Fibroblast of the aortic adventitia (primary cell): ENCODE measurements around the gene ATP5F1B. TPM values are rescaled to one million over a fixed set of nuclear protein-coding genes. Genes with fewer than 3 reads are reported as not detected.

Experiments
- DNase-seq: peaks from one replicate; pipeline ENCODE4 v3.0.0-alpha.2; 2010; ENCODE audit warnings: low read depth
- H3K4me3 ChIP-seq: 2 replicates; pipeline ENCODE4 v1.5.1; 2011; ENCODE audit warnings: low read depth, mild to moderate bottlenecking, control low read depth, low read length, moderate library complexity
- total RNA-seq: library from RNA; depleted of rRNA; stranded (reverse); fragments of >200 nt; gene quantifications from 2 replicates; pipeline ENCODE4 v1.2.3, GENCODE V29; 2012; ENCODE audit warnings: low replicate concordance
- TF ChIP-seq, protein P1 (sequence below): IDR thresholded peaks from 2 replicates; pipeline ENCODE4 v1.5.1; 2011; ENCODE audit warnings: mild to moderate bottlenecking, low read length, control low read depth, inconsistent platforms; ENCODE audit not compliant: insufficient read depth

The ATP5F1B gene
- total RNA-seq, 1 donor = 385 TPM

DNA sequence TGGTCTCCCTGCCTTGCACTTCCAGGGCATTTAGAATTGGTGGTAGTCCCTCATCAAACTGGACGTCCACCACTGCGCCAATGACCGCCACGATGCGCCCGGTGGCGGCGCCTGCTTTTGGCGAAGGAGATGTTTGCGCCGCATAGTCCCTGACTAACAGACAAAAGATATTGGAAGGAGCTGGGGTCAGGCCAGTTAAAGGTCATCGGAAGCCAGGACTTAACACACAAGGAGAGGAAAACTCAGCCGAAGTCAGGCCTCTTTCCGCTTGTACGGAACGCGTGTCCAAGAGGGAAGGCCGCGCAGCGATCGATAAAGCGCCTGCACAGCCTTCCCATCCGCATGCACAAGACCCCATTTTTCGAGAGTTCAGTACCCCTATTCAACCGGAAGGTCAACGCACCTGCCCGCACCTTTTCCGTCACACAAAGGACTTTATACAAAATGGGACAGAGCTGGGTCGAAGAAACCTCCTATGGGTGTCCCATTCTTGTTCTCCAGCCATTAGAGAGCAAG is 525 bp downstream of the ATP5F1B start:
- TF ChIP-seq, protein P1, sequence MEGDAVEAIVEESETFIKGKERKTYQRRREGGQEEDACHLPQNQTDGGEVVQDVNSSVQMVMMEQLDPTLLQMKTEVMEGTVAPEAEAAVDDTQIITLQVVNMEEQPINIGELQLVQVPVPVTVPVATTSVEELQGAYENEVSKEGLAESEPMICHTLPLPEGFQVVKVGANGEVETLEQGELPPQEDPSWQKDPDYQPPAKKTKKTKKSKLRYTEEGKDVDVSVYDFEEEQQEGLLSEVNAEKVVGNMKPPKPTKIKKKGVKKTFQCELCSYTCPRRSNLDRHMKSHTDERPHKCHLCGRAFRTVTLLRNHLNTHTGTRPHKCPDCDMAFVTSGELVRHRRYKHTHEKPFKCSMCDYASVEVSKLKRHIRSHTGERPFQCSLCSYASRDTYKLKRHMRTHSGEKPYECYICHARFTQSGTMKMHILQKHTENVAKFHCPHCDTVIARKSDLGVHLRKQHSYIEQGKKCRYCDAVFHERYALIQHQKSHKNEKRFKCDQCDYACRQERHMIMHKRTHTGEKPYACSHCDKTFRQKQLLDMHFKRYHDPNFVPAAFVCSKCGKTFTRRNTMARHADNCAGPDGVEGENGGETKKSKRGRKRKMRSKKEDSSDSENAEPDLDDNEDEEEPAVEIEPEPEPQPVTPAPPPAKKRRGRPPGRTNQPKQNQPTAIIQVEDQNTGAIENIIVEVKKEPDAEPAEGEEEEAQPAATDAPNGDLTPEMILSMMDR = no peak
- H3K4me3 ChIP-seq = peak overlapping the region; percentile 99
- DNase-seq = no peak

DNA sequence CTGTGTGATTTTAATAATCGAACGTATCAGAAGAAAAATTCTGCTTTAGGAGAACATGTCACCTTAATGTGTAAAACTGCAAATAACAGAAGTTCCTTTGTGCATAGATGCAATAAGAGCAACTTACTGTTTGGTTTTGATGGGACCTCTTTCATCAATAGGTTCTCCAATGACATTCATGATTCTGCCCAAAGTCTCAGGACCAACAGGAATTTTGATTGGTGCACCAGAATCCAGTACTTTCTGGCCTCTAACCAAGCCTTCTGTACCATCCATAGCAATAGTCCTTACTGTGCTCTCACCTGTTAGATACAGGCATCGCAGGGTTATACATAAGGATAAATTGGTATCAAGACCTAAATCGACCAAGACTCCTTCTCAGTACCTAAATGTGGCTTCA is 1.1 kb downstream of the ATP5F1B start:
- peak; percentile 34 for DNase-seq
- H3K4me3 ChIP-seq = peak overlapping the region; percentile 99
- TF ChIP-seq, protein P1 = no peak

DNA sequence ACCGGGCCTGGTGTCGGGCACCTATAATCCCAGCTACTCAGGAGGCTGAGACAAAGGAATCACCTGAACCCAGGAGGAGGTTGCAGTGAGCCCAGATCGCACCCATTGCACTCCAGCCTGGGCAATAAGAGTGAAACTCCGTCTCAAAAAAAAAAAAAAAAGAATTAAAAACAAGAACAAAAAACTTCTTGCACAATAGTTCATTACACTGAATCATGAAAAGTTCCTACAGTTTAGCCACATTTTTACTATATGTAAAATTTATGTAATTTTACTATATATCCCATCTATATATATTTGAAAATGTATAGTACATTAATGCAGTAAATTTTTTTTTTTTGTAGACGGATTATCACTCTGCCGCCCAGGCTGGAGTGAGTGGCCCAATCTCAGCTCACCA is 4.6 kb downstream of the ATP5F1B start:
- no peak overlapping the region for H3K4me3 ChIP-seq
- no peak for DNase-seq
- TF ChIP-seq, protein P1 = no peak

DNA sequence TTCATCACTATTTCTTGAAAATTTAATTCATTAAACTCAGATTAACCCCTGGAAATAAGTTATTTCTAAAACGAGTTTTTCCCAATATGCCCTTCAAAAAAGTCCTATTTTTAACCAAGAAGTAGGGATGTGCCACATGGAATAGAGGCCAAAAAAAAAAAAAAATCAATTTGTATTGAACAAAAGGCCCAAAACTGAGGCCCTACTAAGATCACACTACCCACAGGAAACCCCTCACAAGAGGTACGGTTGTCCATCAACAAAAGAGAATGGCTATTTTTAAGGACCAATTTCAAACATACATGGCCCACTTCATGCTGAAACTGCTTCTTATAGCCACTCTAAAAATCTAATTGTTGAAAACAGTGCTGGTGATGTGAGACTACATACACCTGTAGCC is 8.2 kb downstream of the ATP5F1B start:
- no peak for DNase-seq
- TF ChIP-seq, protein P1 = no peak
- no peak overlapping the region for H3K4me3 ChIP-seq

DNA sequence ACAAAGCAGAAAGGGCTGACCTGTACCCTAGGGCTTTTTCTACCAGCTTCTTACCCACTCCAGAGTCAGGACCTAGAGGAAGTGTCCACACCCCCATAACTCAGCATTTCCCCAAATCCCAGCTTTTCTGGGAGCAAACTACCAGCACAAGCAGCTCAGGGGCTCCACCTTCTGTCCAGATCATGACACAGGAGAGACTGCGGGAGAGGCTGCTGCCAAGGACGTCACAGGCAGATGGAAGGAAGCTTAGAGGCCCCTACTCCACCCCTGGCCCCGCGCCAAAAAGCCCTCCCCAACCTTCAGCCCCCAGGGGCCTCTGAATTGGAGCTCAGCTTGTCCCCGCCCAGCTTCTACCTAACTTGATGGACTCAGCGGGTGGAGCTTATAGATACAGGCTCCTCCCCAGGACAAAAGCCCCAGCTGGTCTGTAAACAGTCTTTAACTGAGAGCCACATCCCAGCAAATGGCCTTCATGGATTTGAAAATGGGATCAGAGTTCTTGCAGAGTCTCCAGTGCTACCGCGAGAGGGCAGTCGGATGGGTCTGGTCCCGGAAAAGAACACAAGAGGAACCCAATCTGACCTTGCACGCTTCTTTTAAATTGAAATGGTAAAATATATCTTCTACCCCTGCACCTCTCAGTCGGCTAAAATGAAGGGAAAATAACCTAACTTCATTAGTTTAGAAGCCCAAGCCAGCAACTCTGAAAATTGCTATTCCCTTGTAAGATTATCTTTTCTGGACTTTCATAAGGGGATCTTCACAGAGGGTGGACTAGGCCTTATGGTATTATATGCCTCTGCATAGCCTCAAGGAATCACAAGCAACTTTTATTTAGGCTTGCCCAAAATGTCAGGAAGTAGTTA is 8.9 kb downstream of the ATP5F1B start:
- TF ChIP-seq, protein P1 = peak; percentile 73
- H3K4me3 ChIP-seq = peak overlapping the region; percentile 92
- peak; percentile 100 for DNase-seq

DNA sequence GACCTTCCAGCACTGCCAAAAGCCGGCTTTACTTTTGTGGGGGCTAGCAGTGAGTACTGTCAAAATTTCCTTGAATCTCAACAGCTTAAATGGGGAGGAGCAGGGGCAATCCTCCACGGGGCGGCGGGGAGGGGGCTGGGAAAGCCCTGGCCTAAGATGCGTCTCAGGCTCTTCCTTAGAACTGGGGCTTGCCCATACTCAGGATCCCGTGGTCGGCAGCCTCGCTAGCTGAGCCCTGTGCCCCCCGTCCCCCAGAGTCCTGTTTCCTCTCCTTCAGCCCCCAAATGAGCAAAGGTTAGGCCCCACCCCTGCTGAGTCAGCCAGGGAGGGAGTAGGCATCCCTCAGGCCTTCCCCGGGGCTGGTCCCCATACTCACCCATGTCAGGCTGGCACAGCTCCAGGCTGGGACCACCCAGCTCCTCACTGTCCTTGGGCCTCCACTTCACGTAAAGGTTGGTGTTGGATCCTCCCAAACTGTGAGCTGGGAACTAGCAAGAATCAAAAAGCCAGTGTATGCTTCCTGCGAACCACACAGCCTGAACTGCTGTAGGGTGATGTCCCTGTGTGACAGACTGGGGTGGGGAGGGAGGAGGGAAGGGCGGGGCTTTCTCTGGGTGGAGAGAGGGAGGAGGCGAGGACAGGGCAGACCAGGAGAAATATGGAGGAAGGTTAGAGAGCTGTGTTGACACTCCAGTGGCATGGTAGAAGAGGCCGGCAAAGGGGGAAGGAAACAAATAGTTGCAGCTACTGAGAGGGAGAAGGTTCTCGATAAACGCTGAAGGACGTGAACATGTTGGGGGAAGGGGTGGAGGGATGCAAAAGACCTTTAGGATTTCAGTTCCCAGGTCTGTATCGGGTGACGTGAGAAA is 9.7 kb downstream of the ATP5F1B start:
- TF ChIP-seq, protein P1 = no peak
- peak overlapping the region; percentile 92 for H3K4me3 ChIP-seq
- DNase-seq = peak; percentile 84
